ENCODE results near the gene MRPL37.
"Not testable (repeated sequence)": the region's sequence is repeated elsewhere in the genome, so short reads cannot be mapped to it uniquely, and the experiment has no call there.

Gene MRPL37

GRCh38 chr1:54220004-54220811 lies 20.2 kb downstream of the MRPL37 start:
- peak; percentile 52 for DNase-seq

GRCh38 chr1:54221113-54221834 lies 21.3 kb downstream of the MRPL37 start:
- DNase-seq = no peak

DNA sequence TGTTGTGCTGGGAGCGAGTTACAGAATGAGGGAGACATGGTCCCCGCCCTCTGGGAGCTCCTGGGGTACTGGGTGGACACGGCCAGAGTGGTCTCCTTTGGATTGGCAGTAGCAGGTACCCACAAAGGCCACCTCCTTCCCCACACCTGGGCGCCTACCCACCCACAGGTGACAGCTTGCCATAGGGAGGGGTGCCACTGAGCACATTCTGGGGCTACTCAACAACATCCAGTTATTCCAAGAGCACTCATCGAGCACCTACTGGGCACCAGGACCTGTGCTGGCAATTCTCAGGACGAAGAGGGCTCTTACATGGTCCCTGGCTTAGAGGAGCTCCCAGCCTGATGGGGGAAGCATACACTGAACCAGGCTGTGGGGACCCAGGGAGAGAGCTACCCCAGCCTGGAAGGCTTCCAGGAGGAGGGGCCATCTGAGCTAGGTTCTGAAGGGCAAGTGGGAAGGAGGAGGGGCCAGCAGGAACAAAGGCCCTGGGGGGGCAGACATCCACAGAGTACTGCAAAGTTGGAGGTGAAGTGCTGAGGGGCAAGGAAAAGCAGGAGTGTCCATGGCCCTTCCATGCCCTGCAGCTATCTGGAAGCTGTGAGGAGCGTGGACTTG lies 22.0 kb downstream of the MRPL37 start:
- DNase-seq = no peak

DNA sequence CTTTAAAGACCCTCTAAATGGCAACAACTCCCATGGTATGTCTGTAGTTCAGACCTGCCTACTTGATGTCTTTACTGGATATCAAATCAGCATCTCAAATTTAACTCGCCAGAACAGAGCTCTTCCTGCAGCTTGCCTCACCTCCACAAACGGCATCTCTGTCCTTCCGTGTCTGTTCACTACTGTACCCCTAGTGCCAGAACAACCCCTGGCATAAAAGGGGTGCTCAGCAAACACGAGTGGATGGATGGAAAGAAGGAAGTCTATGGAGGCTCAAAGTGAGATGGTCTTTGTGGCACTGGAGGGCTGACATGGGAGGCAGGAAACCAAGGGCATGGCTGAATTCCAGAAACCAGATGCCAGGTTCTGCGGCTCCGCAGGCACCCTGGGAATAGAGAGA lies 22.7 kb downstream of the MRPL37 start:
- no peak for DNase-seq

- peak; percentile 55 for DNase-seq
These were observed 23.7 kb downstream of the MRPL37 start for GRCh38 chr1:54223441-54224202.

DNA sequence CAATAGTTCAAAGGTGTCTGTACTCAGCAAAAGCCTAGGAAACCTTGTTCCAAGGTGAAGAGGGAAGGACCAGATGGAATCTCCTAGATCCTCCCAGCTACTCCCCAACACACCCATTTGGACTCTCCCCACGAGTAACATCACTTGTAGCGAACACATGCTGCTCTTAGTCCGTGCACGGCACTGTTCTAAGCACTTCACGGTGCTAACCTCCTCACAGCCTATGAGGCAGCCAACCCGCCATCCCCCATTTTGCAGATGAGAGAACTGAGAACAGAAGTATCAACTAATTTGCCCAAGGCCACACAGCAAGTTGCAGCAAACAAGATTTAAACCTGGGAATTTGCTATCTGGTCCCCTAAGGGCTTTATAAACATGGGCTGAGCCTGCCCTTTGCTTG lies 24.3 kb downstream of the MRPL37 start:
- DNase-seq = no peak

DNA sequence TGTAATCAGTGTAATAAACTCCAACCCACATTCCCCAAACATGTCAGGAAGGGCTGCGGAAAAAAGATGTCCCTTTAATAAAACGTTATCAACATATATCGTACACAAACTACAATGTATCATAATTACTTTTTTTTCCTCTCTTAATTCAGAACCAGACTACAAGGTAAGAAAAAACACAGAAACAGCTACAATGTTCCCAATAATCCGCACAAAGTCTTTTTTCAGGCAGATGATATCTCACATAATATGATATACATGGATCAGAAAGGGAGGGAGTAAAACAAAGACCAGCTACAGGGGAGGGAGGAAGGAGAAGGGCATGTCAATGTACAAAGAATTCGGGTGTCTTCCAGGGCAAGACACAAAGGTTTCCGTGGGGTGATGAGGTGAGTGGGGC lies 25.4 kb downstream of the MRPL37 start:
- no peak for DNase-seq

GRCh38 chr1:54225986-54226559 lies 26.1 kb downstream of the MRPL37 start:
- DNase-seq = no peak

- DNase-seq = peak; percentile 93
These were observed 27.2 kb downstream of the MRPL37 start for GRCh38 chr1:54227091-54227602.

GRCh38 chr1:54227891-54228310 lies 27.9 kb downstream of the MRPL37 start:
- no peak for DNase-seq

DNA sequence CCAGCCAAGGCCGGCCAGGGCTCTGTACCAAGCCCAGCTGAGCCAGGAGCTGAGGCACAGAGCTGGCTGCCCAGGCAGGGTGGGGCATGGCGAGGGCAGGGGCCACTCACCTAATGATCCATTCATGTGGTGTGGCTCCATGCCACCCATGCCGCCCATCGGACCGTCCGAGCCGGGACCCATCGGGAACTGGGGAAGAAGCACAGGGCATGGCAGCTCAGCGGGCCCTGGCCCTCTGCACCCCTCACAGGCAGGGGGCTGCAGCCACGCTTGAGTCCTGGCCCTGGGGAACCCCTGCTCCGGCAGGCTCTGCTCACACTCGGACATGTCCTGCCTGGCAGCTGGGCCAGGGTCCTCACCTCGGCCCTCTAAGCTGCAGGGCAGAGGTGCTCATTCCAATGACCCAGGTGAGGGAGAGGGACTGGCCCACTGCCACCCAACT lies 28.7 kb downstream of the MRPL37 start:
- no peak for DNase-seq

DNA sequence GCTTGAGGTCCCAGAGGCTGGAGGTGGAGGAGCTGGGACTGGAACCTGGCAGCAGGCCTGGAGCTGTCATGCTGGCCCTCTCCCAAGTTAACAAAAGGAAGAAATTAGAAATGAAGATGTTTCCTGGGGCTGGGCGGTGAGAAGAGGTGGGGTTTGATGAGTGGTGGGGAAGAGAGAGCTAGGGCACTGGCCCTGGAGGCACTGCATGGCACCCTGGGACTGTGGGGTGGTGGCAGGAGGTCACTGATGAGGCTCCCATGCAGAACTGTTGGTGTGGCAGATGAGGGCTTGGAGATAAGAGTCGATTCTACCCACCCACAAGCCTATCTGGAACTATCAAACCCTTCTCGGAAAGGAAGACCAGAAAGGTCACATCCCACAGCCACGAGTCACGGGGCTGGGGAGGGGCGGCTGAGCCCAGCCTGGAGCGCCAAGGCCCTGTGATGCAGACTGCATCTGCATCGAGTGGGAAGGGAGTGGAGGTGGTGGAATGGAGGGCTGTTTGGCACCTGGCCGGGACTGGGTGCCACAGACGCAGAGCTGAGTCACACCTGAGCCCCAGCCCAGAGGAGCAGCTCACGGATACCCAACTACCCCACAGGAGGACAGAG lies 29.4 kb downstream of the MRPL37 start:
- DNase-seq = peak; percentile 96

- no peak for DNase-seq
These were observed 30.8 kb downstream of the MRPL37 start for GRCh38 chr1:54230507-54231339.

DNA sequence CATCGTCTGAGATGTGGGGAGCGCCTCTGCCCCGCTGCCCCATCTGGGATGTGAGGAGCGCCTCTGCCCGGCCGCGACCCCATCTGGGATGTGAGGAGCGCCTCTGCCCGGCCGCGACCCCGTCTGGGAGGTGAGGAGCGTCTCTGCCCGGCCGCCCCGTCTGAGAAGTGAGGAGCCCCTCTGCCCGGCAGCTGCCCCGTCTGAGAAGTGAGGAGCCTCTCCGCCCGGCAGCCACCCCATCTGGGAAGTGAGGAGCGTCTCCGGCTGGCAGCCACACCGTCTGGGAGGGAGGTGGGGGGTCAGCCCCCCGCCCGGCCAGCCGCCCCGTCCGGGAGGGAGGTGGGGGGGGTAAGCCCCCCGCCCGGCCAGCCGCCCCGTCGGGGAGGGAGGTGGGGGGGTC lies 33.2 kb downstream of the MRPL37 start:
- DNase-seq = not testable (repeated sequence)

- no peak for DNase-seq
These were observed 34.3 kb downstream of the MRPL37 start for GRCh38 chr1:54234284-54234683.

DNA sequence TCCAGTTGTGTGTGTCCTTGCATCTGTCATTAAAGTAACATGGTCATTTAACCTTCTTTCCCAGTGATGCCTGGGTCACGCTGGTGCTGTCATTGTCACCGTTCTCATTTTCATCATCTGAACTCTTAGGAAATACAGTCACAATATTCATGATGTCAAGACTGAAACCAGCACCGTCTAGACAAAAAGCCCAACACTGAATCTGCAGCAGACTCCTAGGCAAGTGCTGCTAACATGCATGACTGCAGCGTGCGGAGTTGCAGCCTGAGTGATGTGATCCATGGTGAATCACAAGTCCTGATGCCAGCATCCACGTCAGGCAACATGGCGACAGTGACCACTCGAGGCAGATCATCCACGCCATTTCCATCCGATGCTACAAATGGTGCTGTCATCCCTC lies 37.6 kb downstream of the MRPL37 start:
- no peak for DNase-seq

DNA sequence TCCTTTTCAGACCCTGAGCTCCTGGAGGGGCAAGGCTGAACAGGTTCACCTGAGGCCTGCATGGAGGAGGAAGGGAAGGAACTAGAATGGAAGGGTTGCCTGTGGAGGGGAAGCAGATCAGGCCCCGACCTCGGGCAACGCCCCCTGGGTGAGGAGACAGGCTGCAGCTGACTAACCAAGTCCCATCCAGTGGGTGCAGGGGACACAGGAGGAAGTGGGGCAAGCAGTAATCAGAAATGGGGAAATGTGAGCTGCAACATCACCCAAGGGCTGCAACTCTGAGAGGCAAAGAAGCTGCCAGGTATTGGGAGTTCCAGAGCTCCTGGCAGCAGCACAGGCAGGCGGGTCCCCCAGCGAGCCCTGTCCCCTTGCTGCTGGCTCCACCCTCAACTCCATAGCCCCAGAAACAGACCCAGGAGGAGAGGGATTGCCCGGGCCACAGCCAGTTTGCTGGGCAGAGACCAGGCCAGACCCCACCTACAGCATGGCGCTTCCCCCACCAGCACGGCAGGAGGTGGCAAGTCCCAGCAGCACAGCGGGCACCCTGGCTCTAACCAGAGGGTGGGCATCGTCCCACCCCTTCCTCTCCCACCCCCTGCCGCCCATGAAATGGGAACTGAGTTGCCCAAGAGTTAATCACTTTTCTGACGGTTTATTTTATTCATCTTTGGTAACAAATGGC lies 38.5 kb downstream of the MRPL37 start:
- no peak for DNase-seq

DNA sequence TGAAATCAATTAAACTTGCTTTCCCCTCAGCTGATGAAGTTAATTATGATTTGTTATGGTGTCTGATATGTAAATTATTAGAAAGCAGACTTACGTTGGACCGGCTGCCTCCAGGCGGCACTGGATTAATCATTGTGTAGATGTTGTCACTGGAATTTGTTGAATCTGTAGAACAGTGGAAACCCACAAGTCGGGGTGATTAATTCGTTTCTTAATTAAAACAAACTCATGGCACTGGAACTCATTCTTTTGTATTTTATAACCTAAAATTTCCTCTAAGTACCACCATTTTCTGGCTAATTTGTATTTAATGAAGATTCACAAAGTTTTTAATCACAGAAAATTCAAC lies 39.0 kb downstream of the MRPL37 start:
- no peak for DNase-seq

GRCh38 chr1:54239631-54240031 lies 39.7 kb downstream of the MRPL37 start:
- no peak for DNase-seq

GRCh38 chr1:54240741-54241335 lies 40.9 kb downstream of the MRPL37 start:
- DNase-seq = no peak
